ENCODE data around the gene SKOR1. TPM values are rescaled to one million over a fixed set of nuclear protein-coding genes. Genes with fewer than 3 reads are reported as not detected.

Gene SKOR1
- polyA plus RNA-seq, 4 donors = 0.27 to 0.81 (median 0.38) TPM

DNA sequence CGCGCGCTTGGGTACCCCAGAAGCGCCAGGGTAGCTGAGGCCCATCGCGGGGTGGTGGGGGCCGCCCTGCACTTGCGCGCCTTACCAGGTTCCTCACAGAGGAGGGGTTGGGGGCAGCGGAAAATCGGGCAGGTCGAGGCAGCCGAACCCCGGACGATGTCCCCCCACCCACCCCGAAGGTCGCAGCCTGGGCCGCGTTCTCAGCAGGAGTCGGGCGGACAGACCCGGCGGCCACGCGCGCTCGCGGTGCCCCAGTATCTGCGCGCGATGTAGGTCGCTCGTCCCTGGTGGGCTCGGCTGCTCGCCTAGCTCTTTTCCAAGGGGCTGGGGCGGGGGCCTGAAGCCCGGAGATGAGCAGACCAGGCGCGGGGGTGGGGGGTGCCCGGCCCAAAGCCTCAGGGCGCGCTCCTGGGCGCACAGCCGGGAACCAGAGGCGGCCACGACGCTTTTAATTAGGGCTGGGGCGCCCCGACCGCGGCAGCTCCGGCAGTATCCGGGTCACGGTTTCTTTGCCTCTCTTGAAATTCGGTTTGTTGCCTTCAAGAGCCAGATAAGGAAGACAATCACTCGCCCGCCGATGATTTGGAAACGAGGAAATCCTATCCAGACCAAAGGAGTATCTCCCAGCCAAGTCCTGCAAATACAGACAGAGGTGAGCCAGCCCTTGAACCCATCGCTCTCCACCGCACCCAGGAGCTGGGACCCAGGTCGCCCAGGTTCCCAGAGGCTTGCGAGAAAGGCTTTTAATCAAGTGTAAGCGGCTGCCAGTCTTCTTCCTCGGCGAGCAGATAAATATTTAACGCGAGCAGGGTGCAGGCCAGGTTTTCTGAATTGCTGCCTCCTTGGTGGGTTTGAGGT is 4.6 kb downstream of the SKOR1 start:
- WGBS, 3 donors = 8 to 19% (median 13%) methylated on average over 67 to 68 of the region's 68 CpGs
- H3K9me3 ChIP-seq (ENCODE audit: control insufficient read depth in 2 of 2, insufficient read depth in 1 of 2, low read depth in 1 of 2, low read length in 1 of 2) = no peaks in the 10 kb centered on the region
- no peaks in the 10 kb centered on the region for H3K36me3 ChIP-seq (ENCODE audit: control insufficient read depth in 3 of 3, insufficient read depth in 2 of 3, low read depth in 1 of 3, low read length in 3 of 3)
- no peak overlapping the region for H3K27ac ChIP-seq (ENCODE audit: low read depth in 1 of 3, low read length in 2 of 3)
- no peak for FAIRE-seq
- H3K4me1 ChIP-seq (ENCODE audit: control insufficient read depth in 3 of 3, insufficient read depth in 2 of 3, low read depth in 1 of 3, low read length in 2 of 3) = peaks cover 4 to 51% (median 9%) of the 10 kb centered on the region in 3 donors
- H3K27me3 ChIP-seq (ENCODE audit: control insufficient read depth in 3 of 3, insufficient read depth in 3 of 3, low read length in 3 of 3) = peaks cover 53 to 96% (median 70%) of the 10 kb centered on the region in 3 donors
- no peak overlapping the region for H3K4me3 ChIP-seq (ENCODE audit: low read depth in 1 of 3, low read length in 3 of 3)
- no peak for DNase-seq

DNA sequence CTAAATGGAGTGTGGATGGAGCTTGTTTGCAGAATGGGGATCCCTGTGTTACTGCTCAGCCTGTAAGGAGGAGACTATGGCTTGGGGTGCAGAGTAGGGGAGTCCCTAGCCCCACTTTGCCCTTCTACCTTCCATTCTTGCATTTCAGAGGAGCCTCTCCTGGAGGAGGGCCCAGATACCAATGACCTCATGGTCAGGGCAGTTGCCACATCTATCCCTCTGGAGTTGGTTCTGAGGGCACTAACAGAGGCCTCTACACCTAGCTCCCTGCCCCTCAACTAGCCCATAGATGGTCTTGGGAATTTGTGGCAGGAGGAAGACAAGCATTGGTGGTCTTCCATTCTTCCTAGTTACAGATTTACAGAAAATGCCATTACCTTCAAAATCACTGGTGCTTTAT is 6.1 kb downstream of the SKOR1 start:
- FAIRE-seq (no peak), DNase-seq (no peak)
- no peaks in the 10 kb centered on the region for H3K36me3 ChIP-seq (ENCODE audit: control insufficient read depth in 3 of 3, insufficient read depth in 2 of 3, low read depth in 1 of 3, low read length in 3 of 3)
- H3K9me3 ChIP-seq (ENCODE audit: control insufficient read depth in 2 of 2, insufficient read depth in 1 of 2, low read depth in 1 of 2, low read length in 1 of 2) = no peaks in the 10 kb centered on the region
- peaks cover 41 to 96% (median 64%) of the 10 kb centered on the region in 3 donors for H3K27me3 ChIP-seq (ENCODE audit: control insufficient read depth in 3 of 3, insufficient read depth in 3 of 3, low read length in 3 of 3)
- peaks cover 4 to 57% (median 10%) of the 10 kb centered on the region in 3 donors for H3K4me1 ChIP-seq (ENCODE audit: control insufficient read depth in 3 of 3, insufficient read depth in 2 of 3, low read depth in 1 of 3, low read length in 2 of 3)
- H3K4me3 ChIP-seq (ENCODE audit: low read depth in 1 of 3, low read length in 3 of 3) = no peak overlapping the region
- no peak overlapping the region for H3K27ac ChIP-seq (ENCODE audit: low read depth in 1 of 3, low read length in 2 of 3)

DNA sequence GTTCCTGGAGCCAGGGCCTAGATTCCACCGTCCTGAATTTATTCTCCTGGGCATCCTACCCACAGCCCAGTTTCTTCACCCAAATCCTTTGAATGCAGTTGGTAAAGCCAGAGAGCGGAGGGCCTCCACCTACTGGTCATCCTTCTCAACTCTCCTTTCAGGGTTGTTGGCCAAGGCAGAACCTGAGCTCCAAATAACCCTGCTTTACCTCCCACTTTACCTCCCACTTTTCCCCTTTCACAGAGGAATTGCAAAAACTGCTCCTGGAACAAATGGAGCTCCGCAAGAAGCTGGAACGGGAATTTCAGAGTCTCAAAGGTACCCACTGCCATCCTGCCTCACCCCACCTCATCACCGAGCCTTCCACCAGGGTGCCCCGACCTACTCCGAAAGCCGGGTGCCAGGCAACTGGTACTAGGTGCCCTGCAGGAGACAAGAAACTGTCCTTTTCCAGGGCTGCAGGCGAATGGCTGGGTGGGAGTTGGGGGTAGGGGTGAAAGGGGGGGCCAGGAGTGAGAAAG is 6.8 kb downstream of the SKOR1 start:
- H3K4me1 ChIP-seq (ENCODE audit: control insufficient read depth in 3 of 3, insufficient read depth in 2 of 3, low read depth in 1 of 3, low read length in 2 of 3) = peaks cover 2 to 56% (median 10%) of the 10 kb centered on the region in 3 donors
- DNase-seq = no peak

DNA sequence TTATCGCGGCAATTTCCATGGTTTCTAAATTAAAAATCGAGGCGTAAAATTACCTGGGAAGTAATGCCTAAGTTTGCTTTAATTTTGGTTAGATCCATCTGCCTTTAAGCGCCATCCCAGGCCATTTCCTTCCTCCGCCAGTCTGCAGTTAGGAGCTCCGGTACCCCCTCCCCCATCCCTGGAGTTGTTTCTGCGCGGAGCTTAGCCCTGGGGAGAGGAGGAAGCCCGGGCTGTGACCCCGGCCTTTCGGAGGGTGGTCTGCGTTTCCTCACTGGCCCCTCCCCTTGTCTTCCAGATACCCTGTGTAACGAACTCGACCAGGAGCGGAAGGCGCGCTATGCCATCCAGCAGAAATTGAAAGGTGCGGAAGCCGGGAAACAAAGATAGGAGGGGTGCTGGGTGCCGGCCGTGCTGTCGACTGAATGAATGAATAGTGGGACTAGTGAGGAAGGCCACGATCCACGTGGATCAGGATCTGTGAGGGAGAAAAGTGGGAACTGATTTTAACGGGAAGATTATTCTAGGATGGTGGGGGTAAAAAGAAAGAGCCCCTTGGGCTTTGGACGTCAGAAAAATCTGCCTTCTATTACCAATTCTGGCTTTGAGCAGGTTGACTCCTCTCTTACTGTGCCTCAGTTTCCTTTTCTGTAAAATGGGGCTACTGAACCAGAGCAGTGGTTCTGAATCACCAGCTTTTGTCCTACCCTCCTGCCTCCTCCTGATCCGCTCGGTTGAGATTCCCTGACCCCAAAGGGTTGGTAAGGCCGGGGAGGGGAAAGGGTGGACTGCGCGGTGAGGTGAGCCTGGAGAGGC is 7.8 kb downstream of the SKOR1 start:
- 3 to 10% (median 5%) methylated on average over 32 of the region's 32 CpGs for WGBS, 3 donors
- DNase-seq (peak in 1 of 2 donors; percentile 52), FAIRE-seq (no peak)
- no peak overlapping the region for H3K27ac ChIP-seq (ENCODE audit: low read depth in 1 of 3, low read length in 2 of 3)
- H3K36me3 ChIP-seq (ENCODE audit: control insufficient read depth in 3 of 3, insufficient read depth in 2 of 3, low read depth in 1 of 3, low read length in 3 of 3) = no peaks in the 10 kb centered on the region
- H3K4me1 ChIP-seq (ENCODE audit: control insufficient read depth in 3 of 3, insufficient read depth in 2 of 3, low read depth in 1 of 3, low read length in 2 of 3) = peaks cover 2 to 55% (median 10%) of the 10 kb centered on the region in 3 donors
- H3K27me3 ChIP-seq (ENCODE audit: control insufficient read depth in 3 of 3, insufficient read depth in 3 of 3, low read length in 3 of 3) = peaks cover 25 to 96% (median 52%) of the 10 kb centered on the region in 3 donors
- no peaks in the 10 kb centered on the region for H3K9me3 ChIP-seq (ENCODE audit: control insufficient read depth in 2 of 2, insufficient read depth in 1 of 2, low read depth in 1 of 2, low read length in 1 of 2)
- H3K4me3 ChIP-seq (ENCODE audit: low read depth in 1 of 3, low read length in 3 of 3) = peak overlapping the region in 2 of 3 donors; percentile 29 to 40

More for the DNA sequence above, 6.8 kb downstream of the SKOR1 start:
- WGBS, 3 donors = 17 to 35% (median 31%) methylated on average over 9 of the region's 9 CpGs
- no peaks in the 10 kb centered on the region for H3K36me3 ChIP-seq (ENCODE audit: control insufficient read depth in 3 of 3, insufficient read depth in 2 of 3, low read depth in 1 of 3, low read length in 3 of 3)
- no peaks in the 10 kb centered on the region for H3K9me3 ChIP-seq (ENCODE audit: control insufficient read depth in 2 of 2, insufficient read depth in 1 of 2, low read depth in 1 of 2, low read length in 1 of 2)
- H3K27me3 ChIP-seq (ENCODE audit: control insufficient read depth in 3 of 3, insufficient read depth in 3 of 3, low read length in 3 of 3) = peaks cover 34 to 96% (median 59%) of the 10 kb centered on the region in 3 donors
- no peak overlapping the region for H3K27ac ChIP-seq (ENCODE audit: low read depth in 1 of 3, low read length in 2 of 3)
- no peak for FAIRE-seq
- H3K4me3 ChIP-seq (ENCODE audit: low read depth in 1 of 3, low read length in 3 of 3) = no peak overlapping the region

DNA sequence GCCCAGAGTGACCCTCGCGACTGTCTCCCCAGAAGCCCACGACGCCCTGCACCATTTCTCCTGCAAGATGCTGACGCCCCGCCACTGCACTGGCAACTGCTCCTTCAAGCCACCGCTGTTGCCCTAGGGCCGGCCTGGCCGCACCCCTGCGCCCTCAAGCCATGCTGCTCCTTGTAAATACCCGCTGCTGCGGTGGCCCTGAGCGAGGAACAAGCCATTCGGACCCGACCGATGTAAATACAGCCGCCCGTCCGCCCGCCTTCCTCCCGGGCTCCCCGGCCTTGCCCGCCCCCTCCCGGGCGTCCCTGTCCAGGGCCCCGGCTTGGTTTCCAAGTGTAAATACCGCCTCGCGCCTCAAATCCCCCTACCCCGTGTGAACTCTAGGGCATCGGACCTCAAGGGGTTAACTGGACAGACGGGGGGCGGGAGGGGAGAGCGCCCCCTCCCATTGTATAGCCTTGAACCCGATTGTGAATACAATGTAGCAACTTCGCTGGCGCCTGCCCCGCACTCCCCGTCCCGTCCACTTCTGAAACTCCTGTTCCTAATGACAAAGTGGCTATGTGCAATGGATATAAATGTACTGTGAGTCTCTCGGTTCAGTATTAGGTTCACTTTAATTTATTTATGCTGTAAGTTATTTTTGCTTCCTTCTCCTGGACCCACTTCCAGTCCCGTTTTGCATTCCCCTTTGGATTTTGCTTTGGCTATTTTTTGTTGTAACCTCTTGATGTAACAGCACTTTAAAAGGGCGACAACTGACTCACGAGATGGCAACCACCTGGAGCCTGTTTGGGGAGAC is 8.6 kb downstream of the SKOR1 start:
- FAIRE-seq (no peak), DNase-seq (peak; percentile 36 to 67)
- Histone ChIP-seq H3K27ac (ENCODE audit: low read depth in 1 of 3, low read length in 2 of 3) (no peak overlapping the region), H3K27me3 (ENCODE audit: control insufficient read depth in 3 of 3, insufficient read depth in 3 of 3, low read length in 3 of 3) (peaks cover 19 to 88% (median 45%) of the 10 kb centered on the region in 3 donors), H3K36me3 (ENCODE audit: control insufficient read depth in 3 of 3, insufficient read depth in 2 of 3, low read depth in 1 of 3, low read length in 3 of 3) (no peaks in the 10 kb centered on the region), H3K4me1 (ENCODE audit: control insufficient read depth in 3 of 3, insufficient read depth in 2 of 3, low read depth in 1 of 3, low read length in 2 of 3) (peaks cover 2 to 52% (median 10%) of the 10 kb centered on the region in 3 donors), H3K4me3 (ENCODE audit: low read depth in 1 of 3, low read length in 3 of 3) (peak overlapping the region in 2 of 3 donors; percentile 1 to 40), H3K9me3 (ENCODE audit: control insufficient read depth in 2 of 2, insufficient read depth in 1 of 2, low read depth in 1 of 2, low read length in 1 of 2) (no peaks in the 10 kb centered on the region)
- 1 to 2% (median 2%) methylated on average over 43 to 44 of the region's 44 CpGs for WGBS, 3 donors

DNA sequence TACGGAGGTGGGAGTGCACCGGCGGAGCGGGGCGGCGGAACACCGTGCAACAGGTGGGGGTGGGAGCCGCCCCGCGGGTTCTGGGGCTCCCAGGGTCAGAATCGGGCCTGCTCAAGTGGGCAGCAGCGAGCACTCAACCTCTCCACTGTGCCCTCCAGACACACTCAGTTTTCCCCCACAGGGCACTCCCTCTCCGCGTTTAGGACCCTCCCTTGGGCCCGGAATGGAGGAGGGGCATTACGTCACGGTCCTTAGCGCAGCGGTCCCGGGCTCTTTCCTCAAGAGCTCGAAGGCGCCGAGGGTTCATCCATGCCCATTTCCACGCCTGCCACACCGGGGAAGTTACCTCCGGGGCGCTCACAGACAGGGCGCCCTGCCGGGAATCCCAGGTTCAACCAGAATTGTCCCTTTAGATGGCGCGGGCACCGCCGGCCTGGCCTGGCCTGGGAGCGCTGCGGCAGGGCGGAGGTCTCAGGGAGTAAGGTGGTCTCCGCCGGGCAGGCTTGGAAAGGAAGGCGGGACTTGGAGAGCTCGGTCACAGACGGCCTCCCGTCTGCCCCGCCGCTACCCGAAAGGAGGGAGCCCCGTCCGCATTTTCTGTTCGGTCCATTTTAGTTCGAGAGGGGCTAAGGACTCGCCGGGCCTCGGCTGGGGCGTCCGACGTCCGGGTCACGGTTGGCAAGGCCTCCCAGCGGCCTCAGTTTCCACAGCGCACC is 9.4 kb downstream of the SKOR1 start:
- DNase-seq = peak in 1 of 2 donors; percentile 48
- no peaks in the 10 kb centered on the region for H3K9me3 ChIP-seq (ENCODE audit: control insufficient read depth in 2 of 2, insufficient read depth in 1 of 2, low read depth in 1 of 2, low read length in 1 of 2)
- H3K27me3 ChIP-seq (ENCODE audit: control insufficient read depth in 3 of 3, insufficient read depth in 3 of 3, low read length in 3 of 3) = peaks cover 14 to 80% (median 39%) of the 10 kb centered on the region in 3 donors
- H3K36me3 ChIP-seq (ENCODE audit: control insufficient read depth in 3 of 3, insufficient read depth in 2 of 3, low read depth in 1 of 3, low read length in 3 of 3) = no peaks in the 10 kb centered on the region
- no peak overlapping the region for H3K27ac ChIP-seq (ENCODE audit: low read depth in 1 of 3, low read length in 2 of 3)
- 1 to 4% (median 2%) methylated on average over 45 to 59 of the region's 59 CpGs for WGBS, 3 donors
- no peak for FAIRE-seq
- H3K4me1 ChIP-seq (ENCODE audit: control insufficient read depth in 3 of 3, insufficient read depth in 2 of 3, low read depth in 1 of 3, low read length in 2 of 3) = peaks cover 2 to 44% (median 7%) of the 10 kb centered on the region in 3 donors
- H3K4me3 ChIP-seq (ENCODE audit: low read depth in 1 of 3, low read length in 3 of 3) = peak overlapping the region in 2 of 3 donors; percentile 40

DNA sequence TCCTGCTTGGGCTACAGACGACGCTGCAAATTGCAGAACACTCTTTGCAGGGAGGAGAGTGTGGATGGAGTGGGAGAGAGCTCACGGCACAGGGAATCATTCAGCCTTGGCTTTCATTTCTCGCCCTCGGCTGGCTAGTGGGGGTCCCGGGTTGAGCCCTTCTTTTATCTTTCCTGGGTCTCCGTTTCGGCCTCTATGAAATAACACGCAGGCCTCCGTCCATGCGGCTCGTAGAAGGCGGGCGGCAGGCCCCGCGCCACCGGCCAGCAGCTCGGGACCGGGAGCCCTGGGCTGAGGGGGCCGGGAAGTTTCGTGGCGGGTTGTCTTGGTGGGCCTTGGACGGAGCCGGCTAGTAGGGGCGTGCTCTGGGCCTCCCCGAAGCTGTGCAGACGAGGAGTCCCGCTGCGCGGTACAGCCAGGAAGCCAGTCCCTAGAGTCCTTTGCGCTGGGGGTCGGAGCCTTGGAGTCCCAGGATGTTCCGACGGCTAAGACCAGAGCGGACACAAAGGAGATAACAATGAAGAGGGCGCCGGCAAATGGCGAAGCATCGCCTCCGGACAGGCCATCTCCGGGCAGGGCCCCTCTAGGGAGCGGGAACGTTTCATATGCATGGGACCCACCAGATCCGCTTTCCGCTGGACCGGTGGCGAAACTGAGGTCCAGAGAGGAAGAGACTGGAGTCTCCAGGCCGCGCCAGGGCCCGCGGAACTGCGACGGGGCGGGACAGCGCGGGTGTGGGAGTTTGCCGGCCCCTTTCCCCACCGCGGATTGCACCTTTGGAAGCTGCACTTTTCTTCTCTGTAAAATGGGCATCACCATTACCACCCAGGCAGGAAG is 10.2 kb downstream of the SKOR1 start:
- Histone ChIP-seq H3K27ac (ENCODE audit: low read depth in 1 of 3, low read length in 2 of 3) (no peak overlapping the region), H3K27me3 (ENCODE audit: control insufficient read depth in 3 of 3, insufficient read depth in 3 of 3, low read length in 3 of 3) (peaks cover 7 to 72% (median 34%) of the 10 kb centered on the region in 3 donors), H3K4me1 (ENCODE audit: control insufficient read depth in 3 of 3, insufficient read depth in 2 of 3, low read depth in 1 of 3, low read length in 2 of 3) (peaks cover 2 to 44% (median 7%) of the 10 kb centered on the region in 3 donors), H3K36me3 (ENCODE audit: control insufficient read depth in 3 of 3, insufficient read depth in 2 of 3, low read depth in 1 of 3, low read length in 3 of 3) (no peaks in the 10 kb centered on the region), H3K4me3 (ENCODE audit: low read depth in 1 of 3, low read length in 3 of 3) (peak overlapping the region in 2 of 3 donors; percentile 40), H3K9me3 (ENCODE audit: control insufficient read depth in 2 of 2, insufficient read depth in 1 of 2, low read depth in 1 of 2, low read length in 1 of 2) (no peaks in the 10 kb centered on the region)
- DNase-seq (peak in 1 of 2 donors; percentile 55), FAIRE-seq (no peak)
- 2 to 5% (median 3%) methylated on average over 58 to 59 of the region's 59 CpGs for WGBS, 3 donors
